Bone marrow (tissue), 2 donors: ENCODE data around the gene MREG.
"Not testable (repeated sequence)": the region's sequence is repeated elsewhere in the genome, so short reads cannot be mapped to it uniquely, and the experiment has no call there.

Experiments used
- DNase-seq, 2 donors: peaks; one replicate each; lab custom pipeline; 2025; lab: John Stamatoyannopoulos, UW

MREG gene

GRCh38 chr2:216021768-216022565 lies 8.6 kb upstream of the MREG start:
- DNase-seq, result no peak

- no peak for DNase-seq
These were observed 5.4 kb upstream of the MREG start for GRCh38 chr2:216018709-216019108.

GRCh38 chr2:216017365-216017764 lies 4.0 kb upstream of the MREG start:
- DNase-seq, result no peak

DNA sequence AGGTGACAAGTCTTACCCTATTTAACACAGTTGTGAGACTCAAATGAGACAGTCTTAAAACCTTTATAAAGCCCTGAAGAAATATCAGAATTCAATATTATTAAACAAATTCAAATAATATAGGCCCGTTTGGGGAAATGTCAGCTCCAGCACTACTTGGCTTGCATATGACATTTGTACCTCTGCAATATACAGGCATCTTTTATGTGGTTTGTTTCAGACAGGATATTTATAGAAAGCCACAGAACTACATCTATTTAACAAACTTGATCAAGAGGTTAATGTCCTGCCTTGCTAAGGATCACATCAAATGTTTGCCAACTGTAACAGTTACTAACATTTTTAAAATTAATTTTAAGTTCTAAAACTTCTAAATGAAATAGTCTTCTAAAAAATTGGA lies 3.2 kb upstream of the MREG start:
- no peak for DNase-seq

- no peak for DNase-seq
These were observed 2.5 kb upstream of the MREG start for GRCh38 chr2:216015722-216016464.

GRCh38 chr2:216014986-216015385 lies 1.6 kb upstream of the MREG start:
- no peak for DNase-seq

- DNase-seq, result no peak
These were observed 655 bp upstream of the MREG start for GRCh38 chr2:216014006-216014405.

DNA sequence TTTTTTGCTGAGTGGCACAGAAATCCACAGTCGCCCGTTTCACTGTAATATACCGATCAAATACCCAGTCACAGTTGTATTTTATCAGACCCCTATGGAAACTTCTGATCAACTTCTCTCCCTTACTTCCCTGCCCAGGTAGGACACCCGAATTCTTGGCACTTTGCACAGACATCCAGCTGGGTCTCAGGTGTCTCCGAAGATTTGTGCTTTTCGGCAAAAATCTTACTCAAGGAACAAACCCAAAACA lies 596 bp downstream of the MREG start:
- DNase-seq, result no peak

DNA sequence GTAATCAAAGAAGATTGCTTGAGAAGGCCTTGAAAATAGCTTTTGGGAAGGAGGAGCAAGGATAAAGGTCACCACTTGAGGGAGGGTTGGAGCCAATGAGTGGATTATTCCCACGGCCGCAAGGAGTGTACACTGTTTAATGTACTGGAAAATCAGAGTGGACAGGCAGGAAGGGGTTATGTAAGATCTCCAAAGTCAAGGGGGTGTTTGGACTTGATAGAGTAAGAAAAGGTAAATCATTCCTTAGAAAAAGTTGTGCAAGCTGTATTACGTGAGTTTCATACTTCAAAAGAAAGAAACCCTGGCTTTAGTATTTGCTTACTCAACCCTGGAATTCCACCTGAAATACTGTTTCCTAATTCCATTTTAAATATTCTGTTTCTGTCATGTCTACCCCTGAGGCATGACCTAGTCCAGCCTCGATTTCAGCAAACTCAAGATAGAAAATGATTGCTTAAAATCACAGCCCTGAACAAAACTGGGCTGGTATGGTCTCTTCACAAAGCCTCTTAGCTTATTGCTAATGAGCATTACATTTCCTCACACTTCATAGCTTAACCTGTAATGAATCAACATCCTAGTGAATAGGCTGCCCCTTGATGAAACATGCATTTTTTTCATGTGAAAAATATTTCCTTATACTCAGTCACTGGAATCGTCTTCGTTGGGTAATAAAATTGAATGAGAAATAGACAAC lies 1.1 kb downstream of the MREG start:
- DNase-seq, result no peak

DNA sequence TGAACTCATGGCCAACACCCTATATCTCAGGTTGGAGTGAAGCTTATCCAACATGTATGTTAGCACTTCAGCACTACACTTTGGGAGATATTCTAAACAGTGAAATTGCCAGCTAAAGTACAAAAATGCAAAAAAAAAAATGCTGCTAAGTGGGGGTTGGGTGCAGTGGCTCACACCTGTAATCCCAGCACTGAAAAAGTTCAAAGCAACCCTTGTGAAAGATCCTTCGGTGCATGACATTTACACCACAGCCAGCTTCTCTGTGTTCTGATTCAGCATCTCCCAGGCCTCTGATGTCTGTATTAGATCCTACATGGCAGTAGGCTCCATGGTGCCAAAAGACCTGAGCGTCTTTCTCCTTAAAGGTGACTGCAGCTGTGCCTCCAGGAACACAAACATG lies 4.1 kb downstream of the MREG start:
- DNase-seq, result not testable (repeated sequence)

DNA sequence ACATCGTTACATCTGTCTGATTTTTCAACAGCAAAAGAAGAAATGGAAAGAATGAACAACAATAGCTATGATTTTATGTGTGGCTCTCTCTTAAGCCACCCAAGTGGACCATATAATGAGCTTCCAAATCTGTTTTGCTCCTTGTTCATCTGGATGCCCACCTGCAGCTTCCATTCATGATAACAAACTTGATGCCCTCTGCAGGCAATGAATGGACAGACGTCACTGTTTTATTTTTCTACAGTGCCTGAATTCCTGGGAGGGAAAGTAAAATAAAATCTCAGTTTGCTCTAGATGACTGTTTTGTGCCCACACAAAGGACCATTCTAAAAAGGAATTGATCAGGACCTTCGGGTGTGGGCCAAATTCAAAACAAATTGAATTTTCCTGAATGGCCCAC lies 5.0 kb downstream of the MREG start:
- DNase-seq, result no peak

- peak in 1 of 2 donors; percentile 12 for DNase-seq
These were observed 7.1 kb downstream of the MREG start for GRCh38 chr2:216006164-216006663.

DNA sequence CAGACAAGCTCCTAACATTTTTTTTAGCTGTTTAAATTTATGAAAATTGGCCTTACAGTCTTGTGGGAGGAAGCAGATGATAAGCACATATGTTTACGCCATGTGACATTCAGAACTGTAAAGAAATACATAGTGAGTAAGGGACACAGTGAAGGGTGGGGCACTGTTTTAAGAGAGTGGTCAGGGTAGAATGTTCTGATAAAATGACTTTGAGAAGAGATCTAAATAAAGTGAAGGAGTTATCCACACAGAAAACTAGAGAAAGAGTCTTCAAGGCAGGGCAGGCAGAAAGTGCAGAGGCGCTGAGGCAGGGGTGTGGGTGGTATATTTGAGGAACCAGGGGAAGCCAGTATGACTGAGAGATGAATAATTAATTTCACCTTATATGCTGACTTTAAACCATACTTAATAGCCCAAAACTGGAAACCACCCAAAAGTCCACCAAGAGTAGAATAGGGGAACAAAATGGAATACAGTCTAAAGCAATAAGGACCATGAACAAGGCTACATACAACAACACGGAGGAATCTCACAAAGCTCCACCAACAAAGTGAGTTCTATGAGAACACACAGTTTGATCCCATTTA lies 8.6 kb downstream of the MREG start:
- no peak for DNase-seq

DNA sequence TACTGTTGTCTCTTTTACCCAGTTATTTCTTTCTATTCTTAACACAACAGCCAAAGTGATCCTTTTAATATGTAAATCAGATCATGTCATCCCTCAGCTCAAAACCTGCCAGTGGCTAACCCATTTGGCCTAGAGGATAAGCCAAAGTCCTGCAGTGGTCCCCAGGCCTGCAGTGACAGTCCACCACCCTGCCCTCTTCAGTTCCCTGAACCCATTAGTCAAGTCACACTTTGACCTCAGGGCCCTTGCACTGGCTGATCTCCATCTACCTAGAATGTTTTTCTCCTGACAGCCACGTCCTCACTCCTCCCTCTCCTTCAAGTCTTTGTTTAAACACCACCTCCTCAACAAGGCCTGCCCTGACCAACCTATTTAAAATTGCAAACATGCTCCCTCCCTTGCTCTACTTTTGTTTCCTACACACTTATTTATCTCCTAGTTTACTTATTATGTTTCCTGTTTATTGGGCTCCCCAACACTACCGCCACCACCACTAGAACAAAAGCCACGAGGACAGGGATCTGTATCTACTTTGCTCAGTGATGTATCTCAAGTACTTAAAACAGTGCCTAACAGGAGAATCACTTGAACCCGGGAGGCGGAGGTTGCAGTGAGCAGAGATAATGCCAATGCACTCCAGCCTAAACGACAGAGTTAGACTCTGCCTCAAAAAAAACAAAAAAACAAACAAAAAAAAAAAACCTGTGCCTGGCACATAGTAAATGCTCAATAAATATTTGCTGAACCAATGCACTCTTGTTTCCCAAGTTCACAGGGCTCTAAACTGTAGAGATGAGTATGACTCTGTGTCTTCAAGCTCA lies 9.3 kb downstream of the MREG start:
- no peak for DNase-seq

DNA sequence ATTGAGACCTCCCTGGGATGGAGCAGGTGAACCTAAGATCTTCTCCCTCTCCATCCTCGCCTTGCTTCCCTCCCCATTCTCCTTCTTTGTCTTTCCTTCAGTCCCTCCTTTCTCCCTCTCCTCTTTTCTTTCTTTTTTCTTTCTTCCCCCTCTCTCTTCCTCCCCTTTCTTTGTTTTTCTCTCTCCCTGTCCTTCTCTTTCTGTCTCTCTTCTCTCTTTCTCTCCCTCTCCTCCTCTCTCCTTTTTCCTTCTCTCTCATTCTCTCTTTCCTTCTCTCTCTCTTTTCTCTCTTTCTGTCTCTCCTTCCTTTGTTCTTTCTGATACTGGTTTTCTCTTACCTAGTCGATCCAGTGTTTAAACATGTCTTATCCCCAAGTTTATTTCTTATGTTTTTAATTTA lies 10.7 kb downstream of the MREG start:
- no peak for DNase-seq

DNA sequence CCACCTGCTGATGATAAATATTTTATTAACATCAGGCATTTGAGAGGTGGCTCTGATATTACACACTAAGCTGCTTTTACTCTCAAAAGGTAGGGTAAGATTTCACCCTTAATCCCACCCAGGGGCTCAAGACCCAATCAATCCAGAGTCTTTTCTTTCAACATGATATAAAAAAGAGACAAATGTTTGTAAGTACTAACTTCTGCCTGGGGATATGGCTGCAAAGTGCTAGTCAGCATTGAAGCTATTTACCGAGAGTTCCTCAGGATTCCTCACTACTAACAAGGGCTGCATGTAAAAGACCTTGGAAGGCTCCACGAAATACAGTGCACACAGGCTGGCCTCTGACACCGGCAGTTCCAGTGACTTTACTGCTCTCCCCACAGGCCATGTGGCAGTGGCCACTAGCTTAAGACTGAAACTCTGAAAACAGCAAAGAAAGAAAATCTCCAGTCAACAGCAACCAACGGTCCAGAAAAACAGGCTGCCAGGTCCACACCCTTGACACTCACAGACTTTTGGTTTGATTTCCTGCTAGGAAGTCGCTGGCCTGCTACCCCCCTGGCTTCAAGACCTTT lies 11.2 kb downstream of the MREG start:
- no peak for DNase-seq

DNA sequence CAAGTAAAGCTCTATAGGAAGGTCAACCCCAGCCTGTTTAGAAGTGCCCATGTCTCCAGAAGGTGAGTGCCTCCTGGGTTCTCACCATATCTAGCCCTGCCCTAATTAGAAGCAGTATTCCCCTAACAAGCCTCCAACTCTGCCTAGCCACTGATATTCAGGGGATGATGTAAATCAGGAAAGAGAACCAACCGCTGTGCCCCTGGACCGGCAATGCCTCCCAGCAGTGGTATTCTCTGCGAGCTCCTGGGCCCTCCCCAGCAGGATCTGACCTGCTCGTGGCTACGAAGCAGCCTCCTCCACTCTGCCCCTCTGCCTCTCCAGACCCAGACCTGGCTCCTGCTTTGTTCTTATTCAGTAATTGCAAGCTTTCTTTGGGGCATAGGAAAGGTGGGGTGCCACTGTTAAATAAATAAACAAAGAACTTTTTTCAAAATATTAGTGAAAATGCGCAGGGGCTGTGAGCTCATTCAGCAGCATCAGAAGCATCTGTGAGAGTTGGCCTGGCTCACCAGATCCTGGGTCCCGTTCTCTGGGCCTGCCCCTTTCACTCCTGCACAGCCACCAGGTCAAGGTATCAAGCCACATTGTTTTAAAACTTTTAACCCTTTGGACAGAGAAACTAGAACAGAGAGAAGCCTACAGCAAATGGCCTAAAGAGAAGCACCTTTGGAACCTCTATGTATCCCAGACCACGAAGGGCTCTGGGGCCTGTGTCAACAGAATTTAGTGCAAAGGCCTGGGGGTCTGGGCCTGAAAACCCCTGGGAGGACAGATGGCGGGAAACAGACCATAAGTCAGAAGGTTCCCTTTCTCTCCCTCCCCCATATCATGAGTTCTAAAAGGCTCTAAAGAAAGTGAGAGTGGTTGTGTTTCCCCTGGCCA lies 11.9 kb downstream of the MREG start:
- no peak for DNase-seq

GRCh38 chr2:215998636-215999035 lies 14.7 kb downstream of the MREG start:
- DNase-seq, result no peak

DNA sequence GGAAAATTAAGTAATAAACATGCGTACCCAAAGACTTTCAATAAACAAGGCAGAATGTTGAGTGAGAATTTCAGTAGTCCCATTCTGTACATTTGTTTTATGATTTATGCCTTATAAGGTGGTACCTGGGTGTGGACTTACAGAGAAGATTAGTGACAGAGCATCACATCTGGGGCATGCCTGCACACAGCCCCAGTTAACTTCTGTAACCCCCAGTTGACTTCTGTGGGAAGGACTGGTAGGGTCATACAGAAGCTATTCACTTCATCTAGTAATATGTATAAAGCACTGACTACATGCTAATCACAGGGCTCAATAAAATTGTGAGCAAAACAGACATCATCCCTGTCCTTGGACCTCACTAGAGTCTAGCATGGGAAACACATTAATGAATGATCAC lies 16.1 kb downstream of the MREG start:
- DNase-seq, result no peak

GRCh38 chr2:215994911-215995310 lies 18.4 kb downstream of the MREG start:
- DNase-seq, result no peak
